ENCODE data around the gene FOSL2.

- TF ChIP-seq ZFX (IDR thresholded peaks at IDR 0.05; ENCODE audit: borderline replicate concordance) (no peak), CTCF (IDR thresholded peaks at IDR 0.05) (peak; percentile 94)
Observed at GRCh38 chr2:28452534-28453081, 60.0 kb downstream of the FOSL2 start.

All from 22Rv1 (cell line).